22Rv1 (cell line): Measurements from ENCODE around the gene CACNG4.

Source experiments
- CTCF ChIP-seq: fragments of 450-650 bp; IDR thresholded peaks from 2 replicates; pipeline ENCODE4 v1.5.1; 2017; ENCODE audit warnings: mild to moderate bottlenecking
- ZFX ChIP-seq: fragments of 450-650 bp; IDR thresholded peaks from 2 replicates; pipeline ENCODE4 v1.6.1; 2017; ENCODE audit warnings: antibody characterized with exemption, borderline replicate concordance

GRCh38 chr17:66950325-66950724 is 14.2 kb upstream of the CACNG4 start:
- TF ChIP-seq CTCF (no peak), ZFX (no peak)
